ENCODE measurements around the gene RPL11.

The RPL11 gene

GRCh38 chr1:23692308-23692871 lies 784 bp downstream of the RPL11 start:
- DNase-seq (ENCODE audit: low spot score), result no peak
- no peak for TF ChIP-seq CTCF (IDR thresholded peaks at IDR 0.05; ENCODE audit: extremely low read depth, missing control alignments)

- no peak for TF ChIP-seq CTCF (IDR thresholded peaks at IDR 0.05; ENCODE audit: extremely low read depth, missing control alignments)
- no peak for DNase-seq (ENCODE audit: low spot score)
These were observed 2.0 kb downstream of the RPL11 start for GRCh38 chr1:23693599-23693998.

GRCh38 chr1:23694371-23694770 lies 2.8 kb downstream of the RPL11 start:
- DNase-seq (ENCODE audit: low spot score), result no peak
- no peak for TF ChIP-seq CTCF (IDR thresholded peaks at IDR 0.05; ENCODE audit: extremely low read depth, missing control alignments)

GRCh38 chr1:23695667-23696066 lies 4.1 kb downstream of the RPL11 start:
- TF ChIP-seq CTCF (IDR thresholded peaks at IDR 0.05; ENCODE audit: extremely low read depth, missing control alignments), result no peak
- DNase-seq (ENCODE audit: low spot score), result no peak

- no peak for TF ChIP-seq CTCF (IDR thresholded peaks at IDR 0.05; ENCODE audit: extremely low read depth, missing control alignments)
- DNase-seq (ENCODE audit: low spot score), result no peak
These were observed 4.9 kb downstream of the RPL11 start for GRCh38 chr1:23696335-23696989.

GRCh38 chr1:23698466-23698865 lies 6.9 kb downstream of the RPL11 start:
- no peak for DNase-seq (ENCODE audit: low spot score)
- TF ChIP-seq CTCF (IDR thresholded peaks at IDR 0.05; ENCODE audit: extremely low read depth, missing control alignments), result no peak

- no peak for TF ChIP-seq CTCF (IDR thresholded peaks at IDR 0.05; ENCODE audit: extremely low read depth, missing control alignments)
- no peak for DNase-seq (ENCODE audit: low spot score)
These were observed 7.9 kb downstream of the RPL11 start for GRCh38 chr1:23699280-23700179.

Data from GM20000 (cell line).